GM12878 (cell line): Measurements from ENCODE around the gene MAML2. TPM values are rescaled to one million over a fixed set of nuclear protein-coding genes. Genes with fewer than 3 reads are reported as not detected.

Source experiments
- ATAC-seq: fragments of 200-7000 bp; cut with Tn5 transposase; 3 replicates; pipeline ENCODE4 v1.9.1; 2020; ENCODE audit warnings: mild to moderate bottlenecking, moderate library complexity
- BruUV-seq: library from RNA; stranded (reverse); fragments of 400-500 nt; replicated peaks from 2 replicates; lab custom pipeline; 2021; lab: Mats Ljungman, UMichigan
- CTCF ChIA-PET: fragments of 300-600 bp; sonication (Branson Sonifier 250); formaldehyde crosslinking; extraction: SDS; loops from one replicate; lab custom pipeline; 2021; ENCODE audit warnings: inconsistent platforms; lab: Yijun Ruan, JAX
- POLR2A ChIA-PET: fragments of 350-600 bp; formaldehyde crosslinking; extraction: SDS; loops from one replicate; lab custom pipeline; 2021; ENCODE audit warnings: inconsistent platforms; lab: Charles Lee
- RAD21 ChIA-PET: fragments of 300-600 bp; sonication (Branson Sonifier 250); formaldehyde crosslinking; loops from one replicate; lab custom pipeline; 2023; ENCODE audit warnings: antibody characterized with exemption; ENCODE audit not compliant: unreplicated experiment; lab: Charles Lee
- SMC1A ChIA-PET: fragments of 300-600 bp; sonication (Branson Sonifier 250); formaldehyde crosslinking; loops from one replicate; lab custom pipeline; 2023; ENCODE audit not compliant: unreplicated experiment, uncharacterized antibody; lab: Charles Lee
- DNase-seq: peaks from one replicate; pipeline ENCODE4 v3.0.0-alpha.2; 2011; ENCODE audit warnings: low read depth, low spot score
- FAIRE-seq: peaks from 3 replicates; lab custom pipeline; 2011; peaks lifted over from hg19 to GRCh38; lab: Jason Lieb, UNC
- H2AFZ ChIP-seq: 2 replicates; pipeline ENCODE4 v1.6.0; 2011; ENCODE audit warnings: low read depth, low read length, control low read depth; ENCODE audit not compliant: control insufficient read depth
- H3K27ac ChIP-seq: 2 replicates; pipeline ENCODE4 v1.5.1; 2011; ENCODE audit warnings: control low read depth; ENCODE audit not compliant: control insufficient read depth, insufficient read depth
- H3K27me3 ChIP-seq, 2 experiments: replicated peaks in 1 of 2; 2 replicates each; pipeline versions ENCODE4 v1.6.0 to v1.6.1; 2011; ENCODE audit warnings: low read length in 1 of 2; ENCODE audit not compliant: control insufficient read depth in 2 of 2, insufficient read depth in 2 of 2
- H3K36me3 ChIP-seq, 2 experiments: 2 replicates each; pipeline ENCODE4 v1.5.1; 2011; ENCODE audit warnings: low read length in 1 of 2; ENCODE audit not compliant: control insufficient read depth in 2 of 2, insufficient read depth in 2 of 2
- H3K4me1 ChIP-seq: 2 replicates; pipeline ENCODE4 v1.6.1; 2011; ENCODE audit warnings: mild to moderate bottlenecking, low read length, moderate library complexity, mixed read lengths; ENCODE audit not compliant: control insufficient read depth, insufficient read depth
- H3K4me2 ChIP-seq: 2 replicates; pipeline ENCODE4 v1.6.0; 2011; ENCODE audit warnings: control low read depth; ENCODE audit not compliant: control insufficient read depth, insufficient read depth
- H3K4me3 ChIP-seq: fragments of 200-600 bp; sonication (generic); 2 replicates; pipeline ENCODE4 v1.5.1; 2016
- H3K79me2 ChIP-seq: 2 replicates; pipeline ENCODE4 v1.6.0; 2011; ENCODE audit warnings: low read length; ENCODE audit not compliant: control insufficient read depth, insufficient read depth
- H3K9ac ChIP-seq: 2 replicates; pipeline ENCODE4 v1.8.0; 2011; ENCODE audit warnings: low read length, control low read depth, mixed read lengths; ENCODE audit not compliant: control insufficient read depth, insufficient read depth
- H3K9me3 ChIP-seq: replicated peaks from 3 replicates; pipeline ENCODE4 v1.5.1; 2011; ENCODE audit warnings: mild to moderate bottlenecking, low read length; ENCODE audit not compliant: control insufficient read depth, insufficient read depth
- H4K20me1 ChIP-seq: 2 replicates; pipeline ENCODE4 v1.6.0; 2011; ENCODE audit not compliant: control insufficient read depth, insufficient read depth
- CEBPB ChIP-seq, 2 experiments: fragments of 150-350 bp in 1 of 2; IDR thresholded peaks; 2 replicates each; pipeline ENCODE4 v1.6.1; 2012 to 2014; ENCODE audit warnings: low read depth in 2 of 2, low read length in 2 of 2, borderline replicate concordance in 1 of 2, inconsistent platforms in 1 of 2
- NR2C2 ChIP-seq: IDR thresholded peaks from 2 replicates; pipeline ENCODE4 v1.6.1; 2011; ENCODE audit warnings: borderline replicate concordance, low read depth; ENCODE audit not compliant: control insufficient read depth, insufficient read length
- PML ChIP-seq: IDR thresholded peaks from 2 replicates; pipeline ENCODE4 v1.6.1; 2012; ENCODE audit warnings: low read length, inconsistent platforms
- RCOR1 ChIP-seq: conservative IDR thresholded peaks from 2 replicates; pipeline ENCODE4 v1.6.1; 2012; ENCODE audit warnings: low read depth, low read length, improper control_type of control experiment
- SP1 ChIP-seq: IDR thresholded peaks from one replicate; pipeline ENCODE4 v1.6.1; 2011; ENCODE audit warnings: low read depth, low read length
- SUPT20H ChIP-seq: IDR thresholded peaks from 2 replicates; pipeline ENCODE4 v1.6.1; 2011; ENCODE audit warnings: low read depth, mild to moderate bottlenecking, low read length, moderate library complexity, borderline replicate concordance; ENCODE audit not compliant: control insufficient read depth
- ZNF207 ChIP-seq: fragments of 450-650 bp; IDR thresholded peaks from 2 replicates; pipeline ENCODE4 v1.6.1; 2014; ENCODE audit warnings: antibody characterized with exemption, mild to moderate bottlenecking, borderline replicate concordance
- in situ Hi-C: fragments of 300-500 bp; cut with MboI; formaldehyde crosslinking; loops from 9 replicates; pipeline ENCODE4 v1.14.3; 2018; ENCODE audit warnings: mixed read lengths
- intact Hi-C: fragments of 100-400 bp; cut with micrococcal nuclease; formaldehyde crosslinking; loops from one replicate; pipeline ENCODE4 v1.14.2; 2022; ENCODE audit not compliant: unreplicated experiment
- polyA plus RNA-seq, 11 experiments: library from polyadenylated mRNA; depleted of rRNA in 4 of 11; unstranded in 6 of 11; stranded (reverse) in 5 of 11; fragments of >200 nt; fragmentation: Nextera tagmentation in 4 of 11; fragmentation: Illumina TruSeq in 1 of 11; extraction: Ambion mirVana in 4 of 11; extraction: Trizol in 1 of 11; gene quantifications; 1 replicate in 1 of 11; 2 replicates in 10 of 11; pipeline versions ENCODE4 v1.2.1 to v1.2.3, GENCODE V29; 2011 to 2016; ENCODE audit warnings: inconsistent platforms in 2 of 11, missing spikeins in 2 of 11, low read depth in 1 of 11
- total RNA-seq, 4 experiments: library from RNA; depleted of rRNA in 3 of 4; stranded (reverse); fragments of >200 nt in 3 of 4; fragmentation: Illumina TruSeq in 1 of 4; extraction: Trizol in 1 of 4; gene quantifications; 2 replicates each; pipeline versions ENCODE4 v1.2.1 to v1.2.3, GENCODE V29; 2013 to 2021
- TF ChIP-seq, protein P1 (sequence below): IDR thresholded peaks from 2 replicates; pipeline ENCODE4 v1.6.1; 2011; ENCODE audit warnings: mild to moderate bottlenecking, low read depth, low read length, moderate library complexity; ENCODE audit not compliant: insufficient replicate concordance

Gene MAML2
- total and polyA plus RNA-seq, 10 of the 15 experiments (the other 5 are each of a cell fraction or from before 2014, with no cell fraction given): 2.5 to 15.1 (median 12.0) TPM

DNA sequence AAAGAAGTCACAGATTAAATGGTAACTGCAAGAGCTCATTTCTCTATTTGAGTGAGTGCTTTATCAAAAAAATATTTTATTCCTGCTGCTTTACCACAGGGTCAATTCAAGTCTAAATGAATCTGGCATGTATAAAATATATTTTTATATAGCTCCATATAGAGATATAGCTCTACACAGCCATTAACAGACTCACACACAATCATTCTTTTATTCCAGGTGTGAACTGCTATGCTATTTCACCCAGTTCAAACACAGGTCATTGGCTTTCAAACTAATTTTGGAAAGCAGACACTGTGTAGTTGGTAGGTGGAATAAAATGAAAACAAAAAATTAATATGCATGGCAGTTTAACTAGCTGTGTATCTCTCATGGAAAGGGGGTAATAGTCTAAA is 63.1 kb downstream of the MAML2 start:
- Histone ChIP-seq H3K27me3 (no peaks in the 10 kb centered on the region), H3K79me2 (peaks cover 56% of the 10 kb centered on the region), H3K4me1 (peaks cover 39% of the 10 kb centered on the region), H2AFZ (no peak overlapping the region), H3K9ac (no peak overlapping the region), H3K4me3 (no peak overlapping the region), H3K27ac (no peak overlapping the region), H4K20me1 (no peaks in the 10 kb centered on the region), H3K9me3 (no peaks in the 10 kb centered on the region; the same call in 1 of the 3 replicates), H3K36me3 (no peaks in the 10 kb centered on the region; a peak in 1 of 4 replicates), H3K4me2 (no peak overlapping the region; the same call in 1 of the 2 replicates)
- RAD21 ChIA-PET: interaction anchor here (0.7 to 4.9 kb wide), 8 partner anchors 13 to 68 kb away, joined by 3 to 27 read pairs (median 4); partner anchors contain the start of gene MAML2
- POLR2A ChIA-PET: interaction anchor here (0.5 to 2.8 kb wide), 4 partner anchors 11 to 265 kb away, joined by 3 to 13 read pairs (median 4); partner anchors contain the start of gene MAML2
- ATAC-seq (no peak), DNase-seq (no peak), FAIRE-seq (no peak)
- SMC1A ChIA-PET: interaction anchor here (0.5 to 5.1 kb wide), 21 partner anchors 8 to 565 kb away, joined by 3 to 64 read pairs (median 4); partner anchors contain the start of gene MAML2
- CTCF ChIA-PET: interaction anchor here (0.5 to 6.1 kb wide), 7 partner anchors 10 to 444 kb away, joined by 3 to 39 read pairs (median 4); partner anchors contain the start of gene MAML2
- no TSS peak for BruUV-seq
- in situ Hi-C loops (no loop called here), intact Hi-C loops (no loop called here)
- no peak for TF ChIP-seq ZNF207
- no peak for TF ChIP-seq SUPT20H
- TF ChIP-seq CEBPB (IDR thresholded peaks at IDR 0.05; ENCODE audit: borderline replicate concordance in 1 of 2, low read depth in 2 of 2, low read length in 2 of 2): no peak
- TF ChIP-seq PML: no peak
- no peak for TF ChIP-seq NR2C2
- TF ChIP-seq SP1: no peak
- no peak for TF ChIP-seq RCOR1
- TF ChIP-seq, protein P1, sequence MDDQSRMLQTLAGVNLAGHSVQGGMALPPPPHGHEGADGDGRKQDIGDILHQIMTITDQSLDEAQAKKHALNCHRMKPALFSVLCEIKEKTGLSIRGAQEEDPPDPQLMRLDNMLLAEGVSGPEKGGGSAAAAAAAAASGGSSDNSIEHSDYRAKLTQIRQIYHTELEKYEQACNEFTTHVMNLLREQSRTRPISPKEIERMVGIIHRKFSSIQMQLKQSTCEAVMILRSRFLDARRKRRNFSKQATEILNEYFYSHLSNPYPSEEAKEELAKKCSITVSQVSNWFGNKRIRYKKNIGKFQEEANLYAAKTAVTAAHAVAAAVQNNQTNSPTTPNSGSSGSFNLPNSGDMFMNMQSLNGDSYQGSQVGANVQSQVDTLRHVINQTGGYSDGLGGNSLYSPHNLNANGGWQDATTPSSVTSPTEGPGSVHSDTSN: no peak
